CD4-positive, alpha-beta T cell treated with Interleukin-21 for 1 hour (primary cell): Measurements from ENCODE around the gene CCR1.
"Not testable (repeated sequence)": the region's sequence is repeated elsewhere in the genome, so short reads cannot be mapped to it uniquely, and the experiment has no call there.

ENCODE experiments used
- DNase-seq: peaks from one replicate; pipeline ENCODE4 v3.0.0-alpha.2; 2020

The CCR1 gene

DNA sequence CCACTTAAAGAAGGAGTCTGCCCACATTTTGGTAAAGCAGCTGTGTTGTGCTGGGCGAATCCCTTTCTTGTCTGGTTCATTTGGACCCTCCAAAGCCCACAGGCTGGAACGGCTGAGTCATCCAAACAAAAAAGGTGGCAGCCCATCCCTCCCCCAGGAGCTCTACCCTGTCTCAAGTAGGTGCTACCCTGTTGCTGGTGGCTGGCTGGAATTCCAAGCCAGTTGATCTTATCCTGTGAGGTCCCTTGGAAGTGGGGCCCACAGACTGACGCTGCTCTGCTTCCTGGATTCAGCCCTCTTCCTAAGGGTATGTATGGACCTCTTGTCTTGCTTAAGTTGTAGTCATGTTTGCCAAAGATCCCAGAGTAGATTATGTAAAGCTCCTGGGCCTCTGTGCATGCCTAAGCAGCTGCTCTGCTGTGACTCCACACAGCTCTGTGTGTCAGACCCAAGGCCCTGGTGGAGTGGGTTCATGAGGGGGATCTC is 44.5 kb downstream of the CCR1 start:
- no peak for DNase-seq

- no peak for DNase-seq
Measured at GRCh38 chr3:46162975-46163555, 45.0 kb downstream of the CCR1 start.

GRCh38 chr3:46157685-46158084 is 50.4 kb downstream of the CCR1 start:
- not testable (repeated sequence) for DNase-seq

- no peak for DNase-seq
Measured at GRCh38 chr3:46154311-46154710, 53.8 kb downstream of the CCR1 start.
